ENCODE measurements around the gene PRRC2B. TPM values are rescaled to one million over a fixed set of nuclear protein-coding genes. Genes with fewer than 3 reads are reported as not detected.
"Not testable (repeated sequence)": the region's sequence is repeated elsewhere in the genome, so short reads cannot be mapped to it uniquely, and the experiment has no call there.

PRRC2B gene
- polyA plus RNA-seq (ENCODE audit: insufficient read length), result 133 TPM

DNA sequence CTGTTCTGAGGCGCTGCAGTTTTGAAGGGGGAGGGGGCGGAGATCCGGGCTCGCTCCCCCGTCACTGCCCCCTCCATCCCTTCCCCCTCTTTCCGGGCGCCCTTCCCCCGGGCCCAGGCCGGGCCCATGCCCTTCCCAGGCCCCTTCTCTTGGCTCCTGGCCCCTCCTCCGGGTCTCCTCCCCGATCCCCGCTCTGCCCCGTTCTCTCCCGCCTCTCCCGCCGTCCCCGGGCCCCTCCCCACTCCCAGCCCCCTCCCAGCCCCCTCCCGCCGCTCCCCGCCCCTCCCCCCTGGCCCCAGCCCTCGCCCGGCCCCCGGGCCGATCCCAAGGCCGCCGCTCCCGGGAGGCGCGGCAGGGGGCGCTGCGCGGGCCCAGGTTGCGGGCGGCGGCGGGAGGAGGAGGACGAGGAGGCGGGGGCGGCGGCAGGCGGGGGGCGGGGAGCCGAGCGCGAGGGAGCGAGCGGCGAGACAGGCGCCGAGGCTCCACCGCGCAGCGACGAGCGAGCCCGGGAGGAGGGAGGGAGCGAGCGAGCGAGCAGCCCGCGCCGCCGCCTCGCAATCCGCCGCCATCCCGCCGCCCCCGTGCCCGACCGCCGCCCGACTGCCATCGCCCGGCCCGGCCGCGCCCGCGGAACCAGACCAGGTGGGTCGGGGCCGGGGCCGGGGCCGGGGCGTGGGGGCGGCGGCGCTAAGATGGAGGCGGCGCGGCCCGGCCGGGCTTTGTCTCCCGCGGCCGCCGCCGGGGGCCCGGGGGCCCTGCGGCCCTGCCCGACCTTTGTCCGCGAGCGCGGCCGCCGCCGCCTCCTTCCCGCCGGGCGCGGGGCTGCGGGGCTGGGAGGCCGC, at the start of gene PRRC2B:
PRRC2B (plus strand) TSS at position 465 of the 842 bp plus-strand sequence. CDS start 36,059 bp downstream, outside the sequence.
- no peak for DNase-seq (ENCODE audit: low read depth)

DNA sequence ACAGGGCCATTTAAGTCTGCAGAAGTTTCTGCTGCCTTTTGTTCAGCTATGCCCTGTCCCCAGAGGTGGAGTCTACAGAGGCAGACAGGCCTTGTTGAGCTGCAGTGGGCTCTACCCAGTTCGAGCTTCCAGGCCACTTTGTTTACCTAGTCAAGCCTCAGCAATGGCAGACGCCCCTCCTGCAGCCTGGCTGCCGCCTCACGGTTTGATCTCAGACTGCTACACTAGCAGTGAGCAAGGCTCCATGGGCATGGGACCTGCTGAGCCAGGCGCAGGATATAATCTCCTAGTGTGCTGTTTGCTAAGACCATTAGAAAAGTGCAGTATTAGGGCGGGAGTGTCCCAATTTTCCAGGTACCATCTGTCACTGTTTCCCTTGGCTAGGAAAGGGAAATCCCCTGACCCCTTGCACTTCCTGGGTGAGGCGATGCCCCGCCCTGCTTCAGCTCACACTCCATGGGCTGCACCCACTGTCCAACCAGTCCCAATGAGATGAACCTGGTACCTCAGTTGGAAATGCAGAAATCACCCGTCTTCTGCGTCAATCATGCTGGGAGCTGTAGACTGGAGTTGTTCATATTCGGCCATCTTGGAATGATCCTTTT, 48.9 kb upstream of the PRRC2B start:
- DNase-seq (ENCODE audit: low read depth), result not testable (repeated sequence)

DNA sequence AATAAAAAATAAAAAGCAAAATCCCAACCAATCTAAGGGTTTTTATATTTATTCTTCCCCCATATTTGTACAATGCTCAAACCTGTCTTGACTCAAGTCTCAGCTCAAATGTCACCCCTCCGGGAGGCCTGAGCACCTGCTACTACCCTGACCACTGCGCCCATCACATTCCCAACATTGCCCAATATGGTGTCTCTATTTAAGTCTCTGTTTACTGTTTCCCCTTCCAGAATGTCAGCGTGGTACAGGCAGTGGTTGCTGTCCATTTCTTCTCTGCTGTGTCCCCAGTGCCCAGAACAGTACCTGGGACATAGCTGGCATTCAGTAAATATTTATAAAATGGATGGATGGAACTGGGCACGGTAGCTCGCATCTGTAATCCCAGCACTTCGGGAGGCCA, 47.3 kb upstream of the PRRC2B start:
- no peak for DNase-seq (ENCODE audit: low read depth)

DNA sequence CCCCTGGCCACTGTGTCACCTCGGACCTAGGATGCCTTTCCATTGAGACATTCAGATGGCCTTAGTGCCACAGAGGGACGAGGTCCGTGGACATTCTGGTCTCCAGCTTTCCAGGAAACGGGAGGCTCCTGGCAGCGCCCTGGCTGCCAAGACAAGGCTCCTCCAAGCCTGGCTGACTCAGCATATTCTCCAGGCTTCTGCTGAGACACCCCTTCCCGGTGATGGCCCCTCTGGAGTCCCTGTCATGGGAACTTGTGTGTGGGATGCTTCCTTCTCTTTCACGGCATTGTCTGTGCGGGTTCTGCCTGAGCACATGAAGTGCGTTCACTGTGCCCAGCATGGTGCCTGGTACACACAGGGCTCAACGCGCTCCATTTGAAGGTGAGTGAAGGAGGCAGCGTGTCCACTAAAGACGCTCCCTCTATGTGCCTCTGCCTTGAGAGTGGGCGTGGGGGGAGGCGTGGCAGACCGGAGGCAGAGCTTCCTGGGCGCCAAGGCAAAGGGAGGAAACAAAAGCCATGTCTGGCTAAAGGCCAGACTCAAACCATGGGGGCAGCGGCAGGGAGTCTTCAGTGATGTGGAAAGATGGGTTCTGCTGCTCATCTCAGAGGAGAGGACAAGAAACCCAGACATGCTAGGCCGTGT, 46.4 kb upstream of the PRRC2B start:
- DNase-seq (ENCODE audit: low read depth), result no peak

DNA sequence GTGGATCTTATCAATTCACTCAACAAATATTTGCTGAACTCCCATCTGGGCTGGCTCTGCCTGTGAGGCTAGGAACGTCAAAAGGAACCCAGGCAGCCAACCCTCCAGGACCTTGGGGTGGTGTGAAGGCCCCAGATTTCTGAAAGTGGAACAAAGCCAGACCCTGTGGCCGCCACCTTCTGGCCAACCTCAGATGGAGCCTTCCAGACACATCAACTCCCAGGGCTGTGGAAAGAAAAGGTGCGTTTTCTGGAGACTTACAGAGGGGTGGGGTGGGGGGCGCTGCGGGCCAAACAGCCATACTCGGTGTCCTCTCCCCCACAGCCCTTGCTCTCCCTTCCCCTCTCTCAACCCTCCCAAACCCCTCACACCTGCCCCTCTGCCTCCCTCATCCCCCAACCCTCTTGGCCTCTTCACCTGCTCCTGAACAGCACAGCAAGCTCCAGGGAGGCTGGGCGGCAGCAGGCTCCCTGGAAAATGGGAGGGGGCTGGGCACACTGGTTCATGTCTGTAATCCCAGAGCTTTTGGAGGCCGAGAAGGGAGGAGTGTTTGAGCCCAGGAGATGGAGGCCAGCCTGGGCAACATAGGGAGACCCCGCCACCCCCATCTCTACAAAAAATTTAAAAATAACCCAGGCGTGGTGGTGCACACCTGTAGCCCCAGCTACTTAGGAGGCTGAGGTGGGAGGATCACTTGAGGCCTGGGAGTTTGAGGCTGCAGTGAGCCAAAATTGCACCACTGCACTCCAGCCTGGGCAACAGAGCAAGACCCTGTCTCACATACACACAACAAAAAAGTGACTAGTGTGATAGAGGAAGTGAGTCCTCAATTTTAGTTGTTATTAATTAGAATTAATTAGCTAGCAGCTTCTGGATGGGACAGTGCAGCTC, 45.0 kb upstream of the PRRC2B start:
- DNase-seq (ENCODE audit: low read depth), result no peak

DNA sequence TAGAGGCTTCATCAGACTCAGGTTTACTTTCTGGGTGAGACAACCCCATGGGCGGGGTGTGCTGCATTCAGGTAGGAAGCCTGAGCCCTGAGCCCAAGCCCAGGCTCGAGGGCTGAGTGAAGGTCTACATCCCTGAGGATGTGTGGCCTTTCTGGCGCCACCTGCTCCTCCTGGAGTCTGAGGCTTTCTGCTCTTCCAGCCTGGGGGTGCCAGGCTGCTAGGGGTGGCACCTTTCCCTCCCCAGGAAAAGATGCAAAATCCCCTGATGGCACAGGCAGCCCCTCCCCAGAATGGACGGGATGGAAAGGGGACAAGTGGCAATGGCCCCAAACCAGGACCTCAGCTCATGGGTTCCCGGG, 44.4 kb upstream of the PRRC2B start:
- no peak for DNase-seq (ENCODE audit: low read depth)

DNA sequence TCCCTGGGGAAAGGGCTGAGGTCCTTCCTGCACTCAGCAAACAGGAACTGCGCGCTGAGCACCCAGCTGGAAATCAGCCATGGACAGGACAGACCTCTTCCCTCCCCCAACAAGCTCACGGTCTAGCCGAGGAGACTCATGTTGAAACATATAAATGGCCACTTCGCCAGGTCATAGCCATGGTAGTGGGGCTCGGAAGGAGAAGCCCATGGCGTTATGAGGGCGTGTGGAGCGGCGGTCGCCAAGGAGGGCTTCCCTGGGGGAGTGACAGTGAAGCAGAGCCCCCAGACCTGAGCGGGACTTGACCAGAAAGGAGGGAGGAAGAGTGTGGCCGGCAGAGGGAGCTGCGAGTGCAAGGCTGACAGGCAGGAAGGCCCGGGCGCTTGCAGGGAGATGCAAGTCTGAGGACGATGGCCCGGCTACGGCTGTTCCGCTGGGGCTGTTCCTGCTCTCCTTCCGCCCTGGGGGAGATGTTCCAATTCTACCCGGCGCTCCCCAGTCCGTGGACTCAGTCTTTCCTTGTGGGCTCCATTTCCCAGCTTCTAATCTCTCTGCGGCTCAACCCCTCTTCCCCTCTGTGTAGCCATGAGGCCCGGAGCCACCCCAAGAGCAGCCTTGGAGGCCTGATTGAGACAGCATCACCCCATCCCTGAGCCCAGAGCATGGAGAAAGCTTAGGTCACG, 43.9 kb upstream of the PRRC2B start:
- DNase-seq (ENCODE audit: low read depth), result peak; percentile 36

DNA sequence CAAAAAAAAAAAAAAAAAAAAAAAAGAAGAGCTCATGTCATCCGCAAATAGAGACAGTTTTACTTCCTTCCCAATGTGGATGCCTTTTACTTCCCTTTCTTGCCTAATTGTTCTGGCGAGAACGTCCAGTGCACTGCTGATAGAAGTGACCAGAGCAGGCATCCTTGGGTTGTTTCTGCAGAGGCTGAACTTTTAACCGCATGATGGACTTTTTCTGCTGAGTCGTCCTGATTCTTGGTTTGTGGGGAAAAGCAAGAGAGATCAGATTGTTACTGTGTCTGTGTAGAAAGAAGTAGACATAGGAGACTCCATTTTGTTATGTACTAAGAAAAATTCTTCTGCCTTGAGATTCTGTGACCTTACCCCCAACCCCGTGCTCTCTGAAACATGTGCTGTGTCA, 37.4 kb upstream of the PRRC2B start:
- DNase-seq (ENCODE audit: low read depth), result not testable (repeated sequence)

DNA sequence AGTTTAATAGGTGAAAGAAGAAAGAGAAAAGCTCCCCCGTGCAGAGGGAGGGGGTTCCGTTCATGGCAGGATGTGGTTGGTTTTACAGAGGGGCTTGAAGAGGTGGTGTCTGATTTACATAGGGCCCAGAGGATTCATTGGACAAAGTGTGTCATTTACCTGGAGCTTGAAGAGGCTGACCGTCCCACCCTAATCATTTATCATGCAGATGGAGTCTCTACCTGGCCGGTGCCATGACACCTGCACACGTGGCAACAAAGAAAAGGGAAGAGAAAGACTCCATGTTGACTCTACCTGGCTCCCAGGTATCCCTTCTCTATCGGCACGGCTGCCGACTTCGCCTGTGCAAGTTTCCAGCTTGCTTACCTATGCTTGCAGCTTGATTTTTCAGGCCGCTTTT, 35.3 kb upstream of the PRRC2B start:
- DNase-seq (ENCODE audit: low read depth), result no peak

DNA sequence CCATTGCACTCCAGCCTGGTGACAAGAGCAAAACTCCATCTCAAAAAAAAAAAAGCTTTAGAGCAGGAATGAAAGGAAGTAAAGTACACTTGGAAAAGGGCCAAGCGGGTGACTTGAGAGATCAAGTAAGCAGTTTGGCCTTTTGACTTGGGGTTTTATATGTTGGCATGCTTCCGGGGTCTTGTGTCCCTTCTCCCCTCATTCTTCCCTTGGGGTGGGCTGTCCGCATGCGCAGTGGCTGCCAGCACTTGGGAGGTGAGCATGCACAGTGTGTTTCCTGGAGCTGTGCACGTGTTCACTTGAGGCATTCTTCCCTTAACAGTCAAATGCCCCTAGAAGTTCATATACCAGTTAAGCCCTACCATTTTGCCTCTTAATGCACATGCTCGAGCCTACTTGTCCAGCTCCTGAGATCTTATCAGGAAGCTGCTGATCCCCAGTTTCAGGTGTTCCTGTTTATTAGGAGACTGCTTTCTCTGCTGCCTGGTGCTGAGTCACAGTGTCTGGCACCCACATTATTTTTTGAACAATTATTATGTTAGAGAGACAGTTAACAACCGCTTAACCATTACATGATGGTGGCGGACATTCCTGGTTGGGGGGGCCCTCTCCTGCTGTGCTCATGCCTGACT, 32.6 kb upstream of the PRRC2B start:
- no peak for DNase-seq (ENCODE audit: low read depth)

DNA sequence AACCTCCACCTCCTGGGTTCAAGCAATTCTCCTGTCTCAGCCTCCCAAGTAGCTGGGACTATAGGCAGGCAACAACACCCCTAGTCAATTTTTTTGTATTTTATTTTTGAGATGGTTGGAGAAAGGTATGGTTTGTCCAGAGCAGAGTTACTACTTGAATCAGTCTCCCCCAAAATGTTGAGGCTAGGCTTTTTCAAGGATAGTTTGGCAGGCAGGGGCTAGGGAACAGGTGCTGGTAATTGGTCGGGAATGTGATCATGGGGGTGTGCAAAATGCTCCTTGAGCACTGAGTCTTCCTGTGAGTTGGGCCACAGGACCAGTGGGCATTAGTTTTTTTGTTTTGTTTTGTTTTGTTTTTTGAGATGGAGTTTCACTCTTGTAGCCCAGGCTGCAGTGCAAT, 28.3 kb upstream of the PRRC2B start:
- DNase-seq (ENCODE audit: low read depth), result no peak

DNA sequence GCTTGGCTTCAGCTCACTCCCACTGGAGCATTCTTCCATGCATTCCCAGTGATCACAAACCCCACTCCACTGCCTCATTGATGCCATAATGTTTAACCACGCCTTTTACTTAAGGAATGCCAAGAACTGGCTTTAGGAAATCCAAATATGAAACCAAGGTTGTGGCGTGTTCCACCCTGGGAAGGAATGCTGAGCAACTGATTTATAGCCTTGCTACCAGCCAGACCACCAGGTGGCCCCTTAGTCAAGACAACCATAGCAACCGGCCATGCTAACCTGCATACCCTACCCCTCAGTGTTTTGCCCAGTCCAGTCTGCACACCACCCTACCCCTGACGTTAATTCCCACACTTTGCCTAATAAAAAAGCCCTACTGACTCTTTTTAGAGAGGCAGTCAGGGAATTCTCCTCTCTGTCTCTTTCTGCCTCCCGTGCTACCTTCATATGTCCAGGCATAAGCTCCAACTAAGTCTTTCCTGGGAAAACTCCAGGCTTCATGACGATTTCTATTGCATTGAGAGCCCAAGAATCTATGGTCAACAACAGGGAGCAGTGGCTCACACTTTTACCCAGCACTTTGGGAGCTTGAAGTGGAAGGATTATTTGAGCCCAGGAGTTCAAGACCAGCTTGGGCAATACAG, 27.0 kb upstream of the PRRC2B start:
- no peak for DNase-seq (ENCODE audit: low read depth)

DNA sequence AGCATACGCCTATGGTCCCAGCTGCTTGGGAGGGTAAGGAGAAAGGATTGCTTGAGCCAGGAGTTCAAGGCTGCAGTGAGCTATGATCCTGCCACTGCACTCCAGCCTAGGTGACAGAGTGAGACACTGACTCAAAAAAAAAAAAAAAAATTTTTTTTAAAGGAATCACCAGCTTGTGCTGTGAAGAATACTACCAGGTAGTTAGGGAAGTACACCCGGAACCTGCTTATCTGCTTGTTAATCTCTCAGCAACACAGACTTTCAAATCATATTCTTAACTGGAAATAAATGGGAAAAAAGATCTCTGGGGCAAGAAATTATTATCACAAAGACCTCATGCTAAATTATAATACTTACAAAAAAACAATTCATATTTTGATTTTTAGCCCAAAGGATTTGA, 26.4 kb upstream of the PRRC2B start:
- no peak for DNase-seq (ENCODE audit: low read depth)

DNA sequence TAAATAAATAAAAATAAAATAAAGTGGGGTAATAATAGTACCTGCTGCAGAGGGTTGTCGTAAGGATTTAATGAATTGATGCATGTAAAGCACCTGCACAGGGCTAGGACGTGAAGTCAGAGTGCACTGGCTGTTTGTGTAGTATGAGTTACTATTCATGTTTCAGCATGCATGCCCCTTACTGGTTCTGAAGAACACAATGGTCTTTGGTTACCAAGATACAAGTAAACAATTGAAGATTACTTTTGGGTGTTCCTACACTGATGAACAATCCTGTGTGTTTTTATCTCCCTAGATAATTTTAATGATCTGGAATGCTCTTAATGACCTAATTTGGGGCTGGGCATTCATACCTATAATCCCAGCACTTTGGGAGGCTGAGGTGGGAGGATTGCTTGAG, 23.2 kb upstream of the PRRC2B start:
- DNase-seq (ENCODE audit: low read depth), result no peak

DNA sequence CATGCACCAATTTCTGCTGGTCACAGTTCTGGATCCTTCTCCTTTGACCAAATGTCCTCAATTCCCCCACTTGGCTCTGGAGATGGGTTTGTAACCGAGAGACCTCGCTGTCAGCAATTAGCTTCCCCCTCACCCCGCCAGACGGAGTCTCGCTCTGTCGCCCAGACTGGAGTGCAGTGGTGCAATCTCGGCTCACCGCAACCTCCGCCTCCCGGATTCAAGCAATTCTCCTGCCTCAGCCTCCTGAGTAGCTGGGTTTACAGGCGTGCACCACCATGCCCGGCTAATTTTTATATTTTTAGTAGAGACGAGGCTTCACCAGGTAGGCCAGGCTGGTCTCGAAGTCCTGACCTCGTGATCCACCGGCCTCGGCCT, 21.3 kb upstream of the PRRC2B start:
- not testable (repeated sequence) for DNase-seq (ENCODE audit: low read depth)

DNA sequence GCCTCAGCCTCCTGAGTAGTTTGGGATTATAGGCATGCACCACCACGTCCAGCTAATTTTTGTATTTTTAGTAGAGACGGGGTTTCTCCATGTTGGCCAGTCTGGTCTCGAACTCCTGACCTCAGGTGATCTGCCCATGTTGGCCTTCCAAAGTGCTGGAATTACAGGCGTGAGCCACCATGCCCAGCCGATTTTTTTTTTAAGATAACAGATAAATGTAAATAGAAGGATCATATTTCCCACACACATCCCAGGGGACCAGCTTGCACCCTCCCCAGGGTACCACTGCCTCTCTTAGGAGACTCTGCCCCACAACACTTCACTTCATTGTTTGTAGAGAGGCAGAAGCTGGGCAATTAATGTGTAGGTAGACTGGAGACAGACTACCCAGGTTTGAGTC, 19.2 kb upstream of the PRRC2B start:
- not testable (repeated sequence) for DNase-seq (ENCODE audit: low read depth)

DNA sequence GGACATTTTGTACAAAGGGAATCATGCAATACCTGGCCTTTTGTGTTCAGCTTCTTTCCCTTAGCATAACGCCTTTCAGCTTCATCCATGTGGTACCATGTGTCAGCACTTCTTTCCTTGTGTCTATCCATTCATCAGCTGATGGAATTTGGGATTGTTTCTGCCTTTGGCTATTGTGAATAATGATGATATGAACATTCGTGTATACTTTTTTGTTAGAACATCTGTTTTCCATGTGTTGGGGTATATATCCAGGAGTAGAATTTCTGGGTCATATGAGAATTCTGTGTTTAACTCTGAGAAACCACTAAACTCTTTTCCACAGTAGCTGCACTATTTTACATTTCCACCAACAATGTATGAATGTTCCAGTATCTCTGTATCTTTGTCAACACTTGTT, 14.8 kb upstream of the PRRC2B start:
- no peak for DNase-seq (ENCODE audit: low read depth)

DNA sequence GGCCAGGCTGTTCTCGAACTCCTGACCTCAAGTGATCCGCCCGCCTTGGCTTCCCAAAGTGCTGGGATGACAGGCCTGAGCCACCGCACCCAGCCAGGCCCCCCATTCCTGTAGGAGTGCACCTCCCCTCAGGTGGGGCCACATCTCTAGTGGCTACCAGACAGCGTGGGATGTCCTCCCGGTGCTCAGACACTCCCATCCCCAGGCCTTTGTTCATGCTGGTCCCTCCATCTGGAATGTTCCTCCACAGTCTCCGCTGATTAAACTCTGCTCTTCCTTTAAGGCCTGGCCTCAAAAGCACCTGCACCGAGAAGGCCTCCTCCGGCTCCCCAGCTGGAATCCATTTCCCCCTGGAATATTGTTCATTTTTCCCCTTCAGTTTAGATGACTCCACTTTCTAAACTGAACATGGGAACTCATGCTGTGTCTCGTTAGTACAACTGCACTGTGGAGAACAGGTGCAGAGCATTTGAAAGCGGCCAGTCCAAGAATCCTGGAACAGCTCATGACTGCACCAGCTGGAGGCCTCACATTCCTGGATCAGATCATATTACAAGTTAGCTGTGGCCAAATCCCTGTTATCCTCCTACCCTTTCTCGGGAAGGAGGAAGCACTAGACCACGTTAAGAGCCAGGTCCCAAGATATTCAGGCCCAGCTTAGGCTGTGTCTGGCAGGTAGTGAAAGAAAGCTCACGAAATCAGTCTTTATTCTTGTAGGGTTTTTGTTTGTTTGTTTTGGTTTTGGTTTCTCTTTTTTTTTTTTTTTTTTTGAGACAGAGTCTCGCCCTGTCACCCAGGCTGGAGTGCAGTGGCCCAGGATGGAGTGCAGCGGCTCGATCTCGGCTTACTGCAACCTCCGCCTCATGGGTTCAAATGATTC, 10.8 kb upstream of the PRRC2B start:
- DNase-seq (ENCODE audit: low read depth), result peak; percentile 82

DNA sequence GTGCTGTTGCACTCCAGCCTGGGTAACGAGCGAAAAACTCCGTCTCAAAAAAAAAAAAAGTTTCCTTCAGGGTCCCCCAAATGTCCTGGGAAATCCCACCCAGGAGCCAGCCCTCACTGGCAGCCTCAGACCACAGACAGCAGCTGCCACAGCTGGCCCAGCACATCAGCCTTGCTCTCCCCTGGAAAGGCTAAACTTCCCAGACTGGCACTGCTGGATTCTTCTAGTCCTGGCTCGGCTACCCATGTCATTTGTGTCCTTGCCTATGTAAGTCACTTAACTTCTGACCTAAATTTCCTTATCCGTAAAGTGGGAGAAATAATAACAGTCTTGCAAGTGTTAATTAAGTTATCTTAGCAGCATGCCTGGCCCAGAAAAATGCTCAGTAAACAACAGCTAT, 8.6 kb upstream of the PRRC2B start:
- DNase-seq (ENCODE audit: low read depth), result no peak
